Thymus (tissue), 11 donors: ENCODE data around the gene ACSL6. TPM values are rescaled to one million over a fixed set of nuclear protein-coding genes. Genes with fewer than 3 reads are reported as not detected.

Source experiments
- DNase-seq, 9 donors: peaks; one replicate each; pipeline ENCODE4 v3.0.0-alpha.2; 2013; ENCODE audit warnings: low spot score in 9 of 9, low read depth in 6 of 9, missing footprints in 1 of 9
- H3K27ac ChIP-seq, 2 donors: one replicate each; pipeline ENCODE4 v1.5.1; 2013; ENCODE audit warnings: control low read depth in 1 of 2, low read depth in 1 of 2, low read length in 1 of 2, mild to moderate bottlenecking in 1 of 2, moderate library complexity in 1 of 2
- H3K27me3 ChIP-seq, 2 donors: one replicate each; pipeline ENCODE4 v1.5.1; 2013; ENCODE audit warnings: low read length in 1 of 2; ENCODE audit not compliant: control insufficient read depth in 2 of 2, insufficient read depth in 1 of 2
- H3K36me3 ChIP-seq, 2 donors: one replicate each; pipeline ENCODE4 v1.5.1; 2013; ENCODE audit warnings: low read length in 1 of 2, mild to moderate bottlenecking in 1 of 2, moderate library complexity in 1 of 2; ENCODE audit not compliant: control insufficient read depth in 2 of 2, insufficient read depth in 2 of 2
- H3K4me1 ChIP-seq, 2 donors: one replicate each; pipeline ENCODE4 v1.5.1; 2013; ENCODE audit warnings: low read length in 2 of 2; ENCODE audit not compliant: control insufficient read depth in 2 of 2, insufficient read depth in 2 of 2
- H3K4me3 ChIP-seq, 2 donors: one replicate each; pipeline ENCODE4 v1.5.1; 2013; ENCODE audit warnings: low read length in 2 of 2, control low read depth in 1 of 2, mild to moderate bottlenecking in 1 of 2
- H3K9me3 ChIP-seq, 2 donors: one replicate each; pipeline ENCODE4 v1.5.1; 2013; ENCODE audit warnings: low read length in 1 of 2, mild to moderate bottlenecking in 1 of 2; ENCODE audit not compliant: control insufficient read depth in 2 of 2, insufficient read depth in 1 of 2
- WGBS: extraction: QIAGEN DNeasy Blood & Tissue Kit; methylation state at CpG from one replicate; pipeline ENCODE4 v1.1.7; 2013; 5-methylcytosine and 5-hydroxymethylcytosine counted together
- polyA plus RNA-seq: library from polyadenylated mRNA; stranded (reverse); fragments of 200-250 nt; gene quantifications from one replicate; pipeline ENCODE4 v1.2.3, GENCODE V29; 2013
- total RNA-seq: library from RNA; stranded (reverse); fragments of 120-200 nt; gene quantifications from one replicate; pipeline ENCODE4 v1.2.4, GENCODE V29; 2013
- donor health status: healthy.

Gene ACSL6
- total and polyA plus RNA-seq, 2 donors: 1.3 to 1.7 TPM

DNA sequence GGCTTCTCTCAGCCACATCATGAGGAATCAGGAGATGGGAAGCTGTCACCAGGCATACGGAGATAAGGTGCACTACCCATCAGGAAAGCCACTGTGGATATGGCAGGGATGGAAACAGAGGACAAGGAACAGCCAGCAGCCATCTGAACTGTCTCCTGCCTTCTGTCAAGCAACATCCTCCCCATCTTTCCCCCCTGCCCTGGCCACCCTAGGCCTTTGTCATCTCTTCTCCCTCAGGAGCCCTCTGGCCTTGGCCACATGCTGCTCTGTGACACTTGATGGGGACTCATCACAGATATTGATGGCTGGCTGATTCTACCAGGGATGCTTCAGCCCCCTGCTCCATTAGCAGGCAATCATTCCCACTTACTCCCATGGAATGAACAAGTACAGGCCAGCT, 44.9 kb downstream of the ACSL6 start:
- WGBS: 96% methylated on average over 1 of the region's 1 CpG
- H3K27me3 ChIP-seq: no peaks in the 10 kb centered on the region

DNA sequence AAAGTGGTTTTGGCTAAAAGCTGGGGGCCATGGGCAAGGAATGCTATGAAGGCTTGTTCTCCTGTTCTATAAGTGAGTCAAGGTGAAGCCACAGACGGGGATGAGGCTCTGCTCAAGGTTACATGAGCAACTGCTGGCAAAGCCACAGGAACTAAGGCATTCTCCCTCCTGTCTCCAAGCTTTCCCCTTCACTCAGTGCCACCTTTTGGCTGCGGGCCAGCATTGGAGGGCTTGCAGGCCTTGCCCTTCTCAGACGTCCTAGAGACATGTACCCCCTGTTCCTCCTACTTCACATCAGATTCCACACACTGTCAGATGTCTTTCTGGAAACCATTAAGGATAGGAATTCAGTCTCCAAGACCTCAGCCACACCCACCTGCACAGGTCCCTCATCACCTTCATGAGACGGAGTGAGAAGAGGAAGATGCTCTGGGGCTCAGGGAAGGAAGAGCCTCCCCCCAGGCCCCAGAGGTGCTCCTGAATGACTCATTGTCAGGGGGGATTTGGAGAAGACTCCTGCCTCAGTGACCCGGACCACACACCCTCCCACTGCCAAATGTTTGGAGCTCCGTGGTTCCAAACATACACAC, 45.5 kb downstream of the ACSL6 start:
- 83% methylated on average over 6 of the region's 6 CpGs for WGBS
- no peaks in the 10 kb centered on the region for H3K4me1 ChIP-seq
- no peak overlapping the region for H3K4me3 ChIP-seq
- no peaks in the 10 kb centered on the region for H3K9me3 ChIP-seq
- no peaks in the 10 kb centered on the region for H3K27me3 ChIP-seq
- H3K36me3 ChIP-seq: no peaks in the 10 kb centered on the region
- H3K27ac ChIP-seq: no peak overlapping the region
- DNase-seq: no peak

More for the DNA sequence above, 44.9 kb downstream of the ACSL6 start:
- no peaks in the 10 kb centered on the region for H3K36me3 ChIP-seq
- no peaks in the 10 kb centered on the region for H3K4me1 ChIP-seq
- no peak for DNase-seq
- no peaks in the 10 kb centered on the region for H3K9me3 ChIP-seq
- H3K27ac ChIP-seq: no peak overlapping the region
- H3K4me3 ChIP-seq: no peak overlapping the region

DNA sequence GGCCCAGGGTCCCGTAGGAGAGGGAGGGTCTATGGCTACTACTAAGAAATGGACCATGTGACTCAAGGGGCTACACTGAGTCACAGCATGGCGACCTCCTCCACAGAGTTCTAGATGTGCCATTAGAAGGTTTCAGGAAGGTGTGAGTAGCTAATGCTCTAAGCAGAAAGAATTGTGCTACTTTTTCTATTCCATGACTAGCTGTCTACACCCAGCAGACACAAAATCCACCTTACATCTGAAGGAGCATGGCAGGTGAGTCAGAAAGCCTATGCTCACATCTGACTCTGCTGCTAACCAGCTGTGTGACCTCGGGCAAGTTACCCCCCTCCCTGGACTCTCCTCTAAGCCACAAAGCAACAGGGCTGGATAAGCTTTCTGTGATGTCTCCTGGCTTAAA, 51.6 kb downstream of the ACSL6 start:
- Histone ChIP-seq H3K27ac (no peak overlapping the region), H3K4me1 (no peaks in the 10 kb centered on the region), H3K4me3 (no peak overlapping the region), H3K36me3 (no peaks in the 10 kb centered on the region), H3K9me3 (no peaks in the 10 kb centered on the region), H3K27me3 (no peaks in the 10 kb centered on the region)
- no peak for DNase-seq
- 83% methylated on average over 3 of the region's 3 CpGs for WGBS

DNA sequence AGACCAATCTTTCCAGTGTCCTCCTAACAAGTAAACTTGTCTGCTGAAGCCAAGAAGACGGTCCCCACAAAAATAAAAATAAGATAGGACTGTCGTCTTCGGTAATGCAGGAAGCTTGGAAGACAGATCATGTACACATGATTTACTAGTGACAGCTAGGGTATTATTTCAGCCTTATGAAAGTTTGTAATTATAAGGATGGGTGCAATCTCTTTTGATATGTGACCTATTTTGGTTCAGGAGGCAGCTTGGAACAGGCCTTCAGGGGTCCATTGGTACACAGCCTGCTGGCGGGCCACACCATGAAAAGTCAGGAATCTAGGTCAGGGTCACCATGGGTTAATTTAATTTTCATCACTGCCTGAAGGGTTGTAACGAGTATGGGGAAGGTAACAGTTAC, 52.3 kb downstream of the ACSL6 start:
- Histone ChIP-seq H3K4me1 (no peaks in the 10 kb centered on the region), H3K9me3 (no peaks in the 10 kb centered on the region), H3K27me3 (no peaks in the 10 kb centered on the region), H3K27ac (no peak overlapping the region), H3K36me3 (no peaks in the 10 kb centered on the region), H3K4me3 (no peak overlapping the region)
- DNase-seq: no peak
- WGBS: 95% methylated on average over 5 of the region's 5 CpGs

DNA sequence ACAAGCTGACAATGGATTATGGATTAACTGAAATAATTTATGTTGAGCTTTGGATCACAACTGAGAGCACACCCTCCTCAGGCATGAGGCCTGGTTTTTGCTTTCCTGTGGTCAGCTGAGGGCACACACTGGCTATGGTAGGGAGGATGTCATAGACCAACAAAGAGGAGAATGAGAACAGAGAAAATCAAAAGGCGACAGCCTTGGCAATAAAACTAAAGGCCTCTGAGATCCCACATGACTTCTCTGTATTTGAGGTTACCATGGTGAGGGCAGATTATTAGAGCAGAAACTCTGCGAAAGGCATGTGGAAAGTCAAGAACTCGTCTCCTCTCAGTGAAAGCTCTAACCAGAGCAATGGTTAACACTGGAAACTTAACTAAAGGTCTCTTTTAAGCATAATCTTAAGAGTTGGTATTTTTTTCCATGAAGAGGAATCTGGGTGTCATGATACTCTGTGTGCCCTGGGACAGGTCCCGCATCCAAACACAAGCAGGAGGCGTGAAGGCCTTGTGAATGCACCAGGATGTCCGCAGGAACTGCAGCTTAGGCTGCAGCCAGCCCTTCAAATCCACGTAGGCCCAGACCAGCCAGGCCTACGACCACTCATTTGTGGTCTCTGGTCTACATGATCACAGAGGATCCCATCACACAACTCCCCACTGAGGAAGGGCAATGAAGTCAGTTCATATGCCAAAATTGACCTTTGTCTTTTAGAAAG, 53.6 kb downstream of the ACSL6 start:
- Histone ChIP-seq H3K4me3 (no peak overlapping the region), H3K27ac (no peak overlapping the region), H3K27me3 (no peaks in the 10 kb centered on the region), H3K4me1 (no peaks in the 10 kb centered on the region), H3K9me3 (no peaks in the 10 kb centered on the region), H3K36me3 (no peaks in the 10 kb centered on the region)
- no peak for DNase-seq
- 92% methylated on average over 8 of the region's 8 CpGs for WGBS

DNA sequence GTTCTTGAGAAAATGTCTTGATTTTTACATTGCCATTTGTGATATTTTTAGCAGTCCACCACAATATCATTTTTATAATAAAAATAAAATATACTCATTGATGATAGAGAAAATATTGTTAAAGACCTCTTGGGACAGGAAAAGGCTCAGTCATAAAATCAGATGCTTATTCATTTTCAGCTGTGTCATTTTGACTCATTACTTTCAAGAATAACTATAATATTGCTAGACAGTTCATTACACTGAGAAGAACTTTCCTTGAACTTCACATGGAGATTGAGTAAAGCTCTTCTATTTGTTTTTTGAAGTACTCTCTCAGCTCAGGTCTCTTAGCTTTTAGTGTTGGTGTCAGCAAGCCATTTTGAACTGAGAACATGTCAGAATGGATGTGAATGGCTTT, 57.5 kb downstream of the ACSL6 start:
- no peaks in the 10 kb centered on the region for H3K9me3 ChIP-seq

DNA sequence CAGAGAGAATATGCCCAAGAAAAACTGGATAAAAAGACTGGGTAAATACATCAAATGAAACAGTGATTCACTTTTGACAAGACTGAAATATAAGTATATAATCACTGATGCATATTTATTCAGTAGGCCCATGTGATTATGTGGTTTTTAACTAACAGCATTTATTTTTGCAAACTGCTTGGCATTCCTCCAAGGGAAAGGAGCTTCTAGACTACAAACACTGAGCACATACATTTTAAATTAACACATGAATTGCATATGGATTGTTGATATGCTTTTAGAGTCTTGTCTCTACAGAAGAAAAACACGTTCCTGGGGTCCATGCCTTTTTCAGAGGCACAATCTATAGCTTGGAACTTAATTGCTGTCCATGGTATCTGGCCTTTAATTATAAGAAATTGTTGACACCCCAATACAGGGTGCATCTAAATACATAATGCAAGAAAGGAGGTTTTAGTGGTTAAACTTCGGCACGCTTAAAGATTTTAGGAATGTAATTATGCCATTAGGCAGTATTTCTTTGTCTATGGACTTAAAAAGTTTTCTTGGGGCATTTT, 59.1 kb downstream of the ACSL6 start:
- Histone ChIP-seq H3K4me3 (no peak overlapping the region), H3K4me1 (no peaks in the 10 kb centered on the region), H3K36me3 (no peaks in the 10 kb centered on the region), H3K27ac (no peak overlapping the region), H3K9me3 (no peaks in the 10 kb centered on the region), H3K27me3 (no peaks in the 10 kb centered on the region)
- no peak for DNase-seq
- WGBS: 61% methylated on average over 3 of the region's 3 CpGs

More for the DNA sequence above, 57.5 kb downstream of the ACSL6 start:
- Histone ChIP-seq H3K4me1 (no peaks in the 10 kb centered on the region), H3K27me3 (no peaks in the 10 kb centered on the region), H3K4me3 (no peak overlapping the region), H3K27ac (no peak overlapping the region), H3K36me3 (no peaks in the 10 kb centered on the region)
- no peak for DNase-seq

DNA sequence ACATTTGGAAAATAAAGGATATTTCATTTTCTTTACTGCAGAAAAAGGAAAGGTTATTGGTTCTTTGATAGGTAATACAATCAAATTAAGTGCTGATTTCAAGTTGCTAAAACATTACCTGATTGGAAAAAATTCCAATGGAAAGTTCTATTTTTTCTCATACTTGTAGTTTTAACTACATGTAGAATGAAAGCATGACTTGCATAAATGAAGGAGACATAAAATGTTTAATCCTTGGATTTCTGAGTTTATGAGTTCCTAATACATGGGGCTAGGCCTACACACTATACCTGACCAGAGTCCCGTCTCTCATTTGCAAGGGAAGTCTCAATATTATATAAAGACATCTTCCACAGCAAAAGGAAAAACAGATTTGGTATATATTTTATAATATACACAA, 60.8 kb downstream of the ACSL6 start:
- Histone ChIP-seq H3K36me3 (no peaks in the 10 kb centered on the region), H3K4me1 (no peaks in the 10 kb centered on the region), H3K4me3 (no peak overlapping the region), H3K27ac (no peak overlapping the region), H3K27me3 (no peaks in the 10 kb centered on the region), H3K9me3 (no peaks in the 10 kb centered on the region)
- WGBS: 95% methylated on average over 1 of the region's 1 CpG
- DNase-seq: no peak

DNA sequence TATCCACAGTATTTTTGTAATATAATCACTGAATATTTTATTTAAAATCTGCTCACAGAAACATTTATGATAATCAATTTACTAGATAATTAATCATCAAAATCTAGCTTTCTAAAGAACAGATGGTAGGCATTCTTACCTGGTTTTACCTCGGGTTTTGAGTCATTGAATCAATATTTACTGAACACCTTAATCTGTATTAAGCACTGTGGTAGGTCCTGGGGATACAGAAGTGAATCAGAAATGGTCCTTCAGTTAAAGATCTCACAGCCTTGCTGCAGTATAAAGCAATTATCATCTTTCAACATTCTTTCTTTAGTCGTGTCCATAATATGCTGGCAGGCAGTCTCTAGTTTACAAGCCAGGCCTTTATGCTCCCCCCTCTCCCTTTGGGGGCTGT, 64.0 kb downstream of the ACSL6 start:
- no peak overlapping the region for H3K4me3 ChIP-seq
- H3K4me1 ChIP-seq: no peaks in the 10 kb centered on the region
- H3K27me3 ChIP-seq: no peaks in the 10 kb centered on the region
- no peaks in the 10 kb centered on the region for H3K36me3 ChIP-seq
- no peak overlapping the region for H3K27ac ChIP-seq
- peaks cover 0 to 3% of the 10 kb centered on the region in 2 donors for H3K9me3 ChIP-seq
- no peak for DNase-seq
- 87% methylated on average over 2 of the region's 2 CpGs for WGBS
